NCI-H69 (cell line): ENCODE data around the gene RNF133.
A peak's percentile ranks its signal among the peaks of the same experiment; 100 is the strongest.
"Not testable (repeated sequence)": the region's sequence is repeated elsewhere in the genome, so short reads cannot be mapped to it uniquely, and the experiment has no call there.

Source experiments
- DNase-seq: peaks from one replicate; lab custom pipeline; 2025; lab: John Stamatoyannopoulos, UW

Gene RNF133

GRCh38 chr7:122689346-122690109, 9.4 kb downstream of the RNF133 start:
- peak; percentile 64 for DNase-seq

GRCh38 chr7:122688400-122688998, 10.4 kb downstream of the RNF133 start:
- peak; percentile 70 for DNase-seq

- DNase-seq: no peak
Observed at GRCh38 chr7:122686360-122686878, 12.5 kb downstream of the RNF133 start.

GRCh38 chr7:122684504-122684903, 14.4 kb downstream of the RNF133 start:
- DNase-seq: no peak

GRCh38 chr7:122682815-122683550, 15.9 kb downstream of the RNF133 start:
- DNase-seq: no peak

DNA sequence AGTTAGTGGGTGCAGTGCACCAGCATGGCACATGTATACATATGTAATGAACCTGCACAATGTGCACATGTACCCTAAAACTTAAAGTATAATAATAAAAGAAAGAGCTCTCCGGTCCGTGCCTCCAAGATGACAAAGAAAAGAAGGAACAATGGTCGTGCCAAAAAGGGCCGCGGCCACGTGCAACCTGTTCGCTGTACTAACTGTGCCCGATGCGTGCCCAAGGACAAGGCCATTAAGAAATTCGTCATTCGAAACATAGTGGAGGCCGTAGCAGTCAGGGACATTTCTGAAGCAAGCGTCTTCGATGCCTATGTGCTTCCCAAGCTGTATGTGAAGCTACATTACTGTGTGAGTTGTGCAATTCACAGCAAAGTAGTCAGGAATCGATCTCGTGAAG, 17.7 kb downstream of the RNF133 start:
- DNase-seq: not testable (repeated sequence)

DNA sequence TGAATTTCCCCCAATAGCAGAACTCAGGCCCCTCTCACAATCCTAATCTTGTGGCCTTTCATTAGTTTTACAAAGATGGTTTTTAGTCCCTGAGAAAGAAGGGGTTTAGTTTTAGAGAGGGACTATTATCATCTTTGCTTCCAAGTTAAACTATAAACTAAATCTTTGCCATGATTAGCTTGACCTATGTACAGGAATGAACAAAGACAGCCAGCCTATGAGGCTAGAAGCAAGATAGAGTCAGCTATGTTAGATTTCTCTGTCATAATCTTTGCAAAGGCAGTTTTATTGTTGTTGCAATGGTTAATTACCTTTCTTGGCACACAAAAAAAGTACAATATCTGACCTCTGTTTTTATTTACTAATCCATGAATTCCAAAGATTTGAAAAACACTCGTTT, 19.1 kb downstream of the RNF133 start:
- no peak for DNase-seq

DNA sequence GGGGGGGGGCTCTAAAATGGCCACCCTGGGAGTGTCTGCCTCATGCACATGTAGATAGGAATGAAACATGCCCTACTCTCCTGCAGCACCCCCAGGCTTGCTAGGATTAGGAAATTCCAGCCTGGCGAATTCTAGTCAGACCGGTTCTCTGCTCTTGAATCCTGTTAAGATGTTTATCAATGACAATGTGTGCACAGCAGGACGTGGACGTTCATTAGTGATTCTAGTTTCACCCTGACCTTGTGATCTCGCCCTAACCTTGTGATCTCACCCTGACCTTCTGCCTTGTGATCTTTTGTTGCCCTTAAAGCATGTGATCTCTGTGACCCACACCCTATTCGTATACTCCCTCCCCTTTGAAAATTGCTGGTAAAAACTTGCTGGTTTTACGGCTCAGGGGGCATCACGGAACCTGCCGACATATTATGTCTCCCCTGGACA, 19.6 kb downstream of the RNF133 start:
- not testable (repeated sequence) for DNase-seq

DNA sequence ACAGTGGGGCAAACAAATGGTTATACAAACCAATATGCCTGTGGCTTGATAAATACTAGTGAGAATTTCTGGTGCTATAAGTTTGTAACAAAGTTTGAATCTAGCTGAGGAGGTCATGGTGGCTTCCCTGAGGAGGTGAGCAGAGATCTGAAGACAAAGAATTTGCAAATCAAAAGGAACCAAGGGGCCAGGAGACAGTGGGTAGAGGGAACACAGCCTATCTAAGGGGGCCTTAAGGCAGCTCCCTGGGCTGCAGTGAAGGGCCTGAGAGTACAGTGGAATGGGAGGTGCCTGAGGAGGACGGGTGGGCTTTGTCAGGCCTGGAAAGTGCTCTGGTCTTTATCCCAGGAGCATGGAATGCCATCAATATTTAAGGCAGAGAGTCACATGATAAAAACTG, 21.8 kb downstream of the RNF133 start:
- DNase-seq: no peak

DNA sequence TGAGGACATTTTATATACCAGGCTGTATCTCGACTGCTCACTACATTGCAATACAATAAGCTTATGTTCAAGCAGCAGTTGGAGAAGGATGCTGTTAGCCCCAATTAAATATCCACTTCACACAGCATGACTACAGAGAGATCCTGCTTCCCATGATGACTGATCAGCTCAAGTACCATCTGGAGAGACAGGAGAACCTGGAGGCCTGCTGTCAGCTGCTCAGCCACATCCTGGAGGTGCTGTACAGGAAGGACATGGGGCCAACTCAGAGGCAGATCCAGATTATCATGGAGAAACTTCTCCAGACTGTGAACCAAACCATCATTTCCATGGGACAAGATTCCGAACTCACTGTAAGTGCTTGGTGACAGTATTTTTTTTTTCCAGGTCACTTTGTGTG, 22.5 kb downstream of the RNF133 start:
- DNase-seq: peak; percentile 73

DNA sequence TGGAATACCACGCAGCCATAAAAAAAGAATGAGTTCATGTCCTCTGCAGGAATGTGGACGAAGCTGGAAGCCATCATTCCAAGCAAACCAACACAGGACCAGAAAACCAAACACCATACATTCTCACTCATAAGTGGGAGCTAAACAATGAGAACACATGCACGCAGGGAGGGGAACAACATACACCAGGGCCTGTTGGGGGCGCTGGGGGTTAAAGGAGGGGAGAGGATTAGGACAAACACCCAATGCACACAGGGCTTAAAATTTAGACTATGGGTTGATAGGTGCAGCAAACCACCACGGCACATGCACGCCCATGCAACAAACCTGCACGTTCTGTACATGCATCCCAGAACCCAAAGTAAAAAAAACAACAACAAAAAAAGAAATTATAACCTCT, 23.3 kb downstream of the RNF133 start:
- DNase-seq: peak; percentile 17

GRCh38 chr7:122675011-122675410, 23.9 kb downstream of the RNF133 start:
- DNase-seq: no peak

GRCh38 chr7:122674502-122674901, 24.4 kb downstream of the RNF133 start:
- DNase-seq: no peak

DNA sequence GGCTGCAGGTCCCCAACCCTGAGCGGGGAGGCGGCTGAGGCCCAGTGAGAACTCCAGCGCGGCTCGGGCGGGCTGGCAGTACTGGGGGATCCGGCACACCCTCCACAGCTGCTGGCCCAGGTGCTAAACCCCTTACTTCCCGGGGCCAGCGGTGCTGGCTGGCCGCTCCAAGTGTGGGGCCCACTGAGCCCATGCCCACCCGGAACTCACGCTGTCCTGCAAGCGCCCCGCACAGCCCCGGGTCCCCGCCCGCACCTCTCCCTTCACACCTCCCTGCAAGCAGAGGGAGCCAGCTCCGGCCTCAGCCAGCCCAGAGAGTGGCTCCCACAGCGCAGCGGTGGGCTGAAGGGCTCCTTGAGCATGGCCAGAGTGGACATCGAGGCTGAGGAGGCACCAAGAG, 25.0 kb downstream of the RNF133 start:
- DNase-seq: no peak

- DNase-seq: no peak
Observed at GRCh38 chr7:122672536-122672935, 26.4 kb downstream of the RNF133 start.

DNA sequence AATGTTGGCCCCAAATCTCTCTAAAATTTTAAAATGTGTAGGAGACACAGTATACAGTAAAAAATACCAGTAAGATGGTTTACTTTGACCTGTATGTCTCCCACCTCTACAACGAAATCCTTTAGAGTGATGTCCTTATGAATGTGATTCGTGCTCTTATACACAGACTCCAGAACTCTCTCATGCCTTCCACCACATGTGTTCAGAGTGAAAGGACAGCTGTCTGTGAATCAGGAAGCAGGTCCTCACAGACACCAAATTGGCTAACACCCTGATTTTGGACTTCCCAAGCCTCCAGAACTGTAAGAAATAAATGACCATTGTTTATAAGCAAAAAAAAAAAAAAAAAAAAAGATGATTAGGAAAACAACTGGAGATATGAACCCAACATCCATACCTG, 35.2 kb downstream of the RNF133 start:
- DNase-seq: no peak

- no peak for DNase-seq
Observed at GRCh38 chr7:122658856-122659255, 40.1 kb downstream of the RNF133 start.

GRCh38 chr7:122653685-122654084, 45.2 kb downstream of the RNF133 start:
- no peak for DNase-seq

DNA sequence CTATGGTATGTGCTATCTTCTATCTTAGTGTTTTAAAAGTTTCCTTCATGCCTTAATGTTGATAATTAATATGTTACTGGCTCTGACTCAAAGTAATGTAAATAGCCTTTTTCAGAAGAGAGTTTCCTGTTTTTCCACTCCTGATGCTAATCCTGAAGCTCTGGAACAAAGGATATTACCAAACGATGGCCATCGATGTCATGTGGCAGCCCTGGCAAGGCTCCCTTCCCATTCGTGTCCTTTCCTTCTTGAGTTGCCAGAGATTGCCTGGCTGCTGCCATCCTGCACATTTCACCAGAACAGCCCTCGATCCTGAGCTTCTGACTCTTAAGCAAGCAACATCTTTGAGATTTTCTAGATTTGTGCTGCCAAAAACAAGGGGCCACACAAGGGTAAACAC, 46.0 kb downstream of the RNF133 start:
- no peak for DNase-seq

DNA sequence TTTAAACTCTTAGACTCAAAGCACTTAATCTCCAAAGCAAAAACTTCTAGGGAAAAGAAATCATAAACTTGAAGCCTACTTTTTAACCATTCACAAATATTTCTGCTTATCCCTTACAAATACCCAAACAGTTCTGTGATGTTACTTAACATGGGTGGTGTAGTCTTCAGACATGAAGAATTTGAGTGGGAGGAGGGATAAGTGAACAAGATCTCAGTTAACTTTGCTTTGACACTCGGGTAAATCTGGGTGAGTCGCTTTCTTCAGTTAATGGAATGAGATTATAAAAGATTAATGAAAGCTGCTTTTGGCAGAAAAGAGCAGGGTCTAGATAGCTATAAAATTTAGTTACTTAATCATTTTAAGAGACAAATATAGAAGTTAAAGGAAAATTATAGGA, 47.5 kb downstream of the RNF133 start:
- no peak for DNase-seq
